ENCODE data around the gene UBR2.
"Not testable (repeated sequence)": the region's sequence is repeated elsewhere in the genome, so short reads cannot be mapped to it uniquely, and the experiment has no call there.

The UBR2 gene

GRCh38 chr6:42552380-42552779, 11.4 kb upstream of the UBR2 start:
- Histone ChIP-seq H3K4me1 (ENCODE audit: control insufficient read depth in 1 of 2, insufficient read depth in 2 of 2, low read length in 2 of 2) (peaks cover 16 to 23% of the 10 kb centered on the region in 2 donors), H3K36me3 (ENCODE audit: control insufficient read depth in 1 of 2, insufficient read depth in 2 of 2, low read length in 2 of 2) (no peaks in the 10 kb centered on the region), H3K27ac (ENCODE audit: low read depth, low read length) (no peak overlapping the region), H3K9ac (ENCODE audit: low read depth in 1 of 2, low read length in 2 of 2) (no peak overlapping the region), H3K9me3 (ENCODE audit: control insufficient read depth in 1 of 2, low read length in 2 of 2) (no peaks in the 10 kb centered on the region), H3K4me3 (ENCODE audit: low read depth in 1 of 2, low read length in 2 of 2) (no peak overlapping the region), H3K27me3 (ENCODE audit: control insufficient read depth in 1 of 2, insufficient read depth in 2 of 2, low read length in 2 of 2) (no peaks in the 10 kb centered on the region)

GRCh38 chr6:42555477-42556457, 8.1 kb upstream of the UBR2 start:
- Histone ChIP-seq H3K36me3 (ENCODE audit: control insufficient read depth in 1 of 2, insufficient read depth in 2 of 2, low read length in 2 of 2) (no peaks in the 10 kb centered on the region), H3K27me3 (ENCODE audit: control insufficient read depth in 1 of 2, insufficient read depth in 2 of 2, low read length in 2 of 2) (no peaks in the 10 kb centered on the region), H3K4me1 (ENCODE audit: control insufficient read depth in 1 of 2, insufficient read depth in 2 of 2, low read length in 2 of 2) (peaks cover 10 to 23% of the 10 kb centered on the region in 2 donors), H3K4me3 (ENCODE audit: low read depth in 1 of 2, low read length in 2 of 2) (peak overlapping the region in 1 of 2 donors; percentile 44), H3K27ac (ENCODE audit: low read depth, low read length) (peak overlapping the region; percentile 94), H3K9me3 (ENCODE audit: control insufficient read depth in 1 of 2, low read length in 2 of 2) (no peaks in the 10 kb centered on the region), H3K9ac (ENCODE audit: low read depth in 1 of 2, low read length in 2 of 2) (peak overlapping the region; percentile 49 to 61)

- Histone ChIP-seq H3K9me3 (ENCODE audit: control insufficient read depth in 1 of 2, low read length in 2 of 2) (no peaks in the 10 kb centered on the region), H3K4me3 (ENCODE audit: low read depth in 1 of 2, low read length in 2 of 2) (peak overlapping the region in 1 of 2 donors; percentile 44), H3K27ac (ENCODE audit: low read depth, low read length) (peak overlapping the region; percentile 94), H3K36me3 (ENCODE audit: control insufficient read depth in 1 of 2, insufficient read depth in 2 of 2, low read length in 2 of 2) (no peaks in the 10 kb centered on the region), H3K9ac (ENCODE audit: low read depth in 1 of 2, low read length in 2 of 2) (peak overlapping the region; percentile 49 to 61), H3K27me3 (ENCODE audit: control insufficient read depth in 1 of 2, insufficient read depth in 2 of 2, low read length in 2 of 2) (no peaks in the 10 kb centered on the region), H3K4me1 (ENCODE audit: control insufficient read depth in 1 of 2, insufficient read depth in 2 of 2, low read length in 2 of 2) (peaks cover 10 to 23% of the 10 kb centered on the region in 2 donors)
Observed at GRCh38 chr6:42556462-42556861, 7.4 kb upstream of the UBR2 start.

- H3K27ac ChIP-seq (ENCODE audit: low read depth, low read length); H3K4me3 ChIP-seq (ENCODE audit: low read depth in 1 of 2, low read length in 2 of 2); H3K9ac ChIP-seq (ENCODE audit: low read depth in 1 of 2, low read length in 2 of 2); H3K9me3 ChIP-seq (ENCODE audit: control insufficient read depth in 1 of 2, low read length in 2 of 2); H3K27me3 ChIP-seq (ENCODE audit: control insufficient read depth in 1 of 2, insufficient read depth in 2 of 2, low read length in 2 of 2); H3K36me3 ChIP-seq (ENCODE audit: control insufficient read depth in 1 of 2, insufficient read depth in 2 of 2, low read length in 2 of 2): not testable (repeated sequence)
- H3K4me1 ChIP-seq (ENCODE audit: control insufficient read depth in 1 of 2, insufficient read depth in 2 of 2, low read length in 2 of 2) = peaks cover 10 to 23% of the 10 kb centered on the region in 2 donors
Observed at GRCh38 chr6:42559276-42559675, 4.6 kb upstream of the UBR2 start.

GRCh38 chr6:42561986-42562385, 1.8 kb upstream of the UBR2 start:
- Histone ChIP-seq H3K9me3 (ENCODE audit: control insufficient read depth in 1 of 2, low read length in 2 of 2) (no peaks in the 10 kb centered on the region), H3K27me3 (ENCODE audit: control insufficient read depth in 1 of 2, insufficient read depth in 2 of 2, low read length in 2 of 2) (no peaks in the 10 kb centered on the region), H3K27ac (ENCODE audit: low read depth, low read length) (no peak overlapping the region), H3K4me1 (ENCODE audit: control insufficient read depth in 1 of 2, insufficient read depth in 2 of 2, low read length in 2 of 2) (peaks cover 7 to 22% of the 10 kb centered on the region in 2 donors), H3K36me3 (ENCODE audit: control insufficient read depth in 1 of 2, insufficient read depth in 2 of 2, low read length in 2 of 2) (no peaks in the 10 kb centered on the region), H3K4me3 (ENCODE audit: low read depth in 1 of 2, low read length in 2 of 2) (no peak overlapping the region), H3K9ac (ENCODE audit: low read depth in 1 of 2, low read length in 2 of 2) (no peak overlapping the region)

- no peaks in the 10 kb centered on the region for H3K36me3 ChIP-seq (ENCODE audit: control insufficient read depth in 1 of 2, insufficient read depth in 2 of 2, low read length in 2 of 2)
- no peak overlapping the region for H3K27ac ChIP-seq (ENCODE audit: low read depth, low read length)
- no peak overlapping the region for H3K9ac ChIP-seq (ENCODE audit: low read depth in 1 of 2, low read length in 2 of 2)
- peak overlapping the region in 1 of 2 donors; percentile 98 for H3K4me3 ChIP-seq (ENCODE audit: low read depth in 1 of 2, low read length in 2 of 2)
- H3K27me3 ChIP-seq (ENCODE audit: control insufficient read depth in 1 of 2, insufficient read depth in 2 of 2, low read length in 2 of 2) = no peaks in the 10 kb centered on the region
- H3K4me1 ChIP-seq (ENCODE audit: control insufficient read depth in 1 of 2, insufficient read depth in 2 of 2, low read length in 2 of 2) = peaks cover 9 to 13% of the 10 kb centered on the region in 2 donors
- H3K9me3 ChIP-seq (ENCODE audit: control insufficient read depth in 1 of 2, low read length in 2 of 2) = no peaks in the 10 kb centered on the region
Observed at GRCh38 chr6:42562788-42563405, 932 bp upstream of the UBR2 start.

- Histone ChIP-seq H3K36me3 (ENCODE audit: control insufficient read depth in 1 of 2, insufficient read depth in 2 of 2, low read length in 2 of 2) (no peaks in the 10 kb centered on the region), H3K9ac (ENCODE audit: low read depth in 1 of 2, low read length in 2 of 2) (peak overlapping the region; percentile 98 to 100), H3K4me1 (ENCODE audit: control insufficient read depth in 1 of 2, insufficient read depth in 2 of 2, low read length in 2 of 2) (peaks cover 14 to 16% of the 10 kb centered on the region in 2 donors), H3K9me3 (ENCODE audit: control insufficient read depth in 1 of 2, low read length in 2 of 2) (no peaks in the 10 kb centered on the region), H3K4me3 (ENCODE audit: low read depth in 1 of 2, low read length in 2 of 2) (peak overlapping the region; percentile 86 to 98), H3K27me3 (ENCODE audit: control insufficient read depth in 1 of 2, insufficient read depth in 2 of 2, low read length in 2 of 2) (no peaks in the 10 kb centered on the region), H3K27ac (ENCODE audit: low read depth, low read length) (peak overlapping the region; percentile 98)
Observed at GRCh38 chr6:42564506-42564825, 637 bp downstream of the UBR2 start.

GRCh38 chr6:42565823-42566613, 2.2 kb downstream of the UBR2 start:
- Histone ChIP-seq H3K27ac (ENCODE audit: low read depth, low read length) (peak overlapping the region; percentile 98), H3K9ac (ENCODE audit: low read depth in 1 of 2, low read length in 2 of 2) (peak overlapping the region; percentile 98 to 100), H3K9me3 (ENCODE audit: control insufficient read depth in 1 of 2, low read length in 2 of 2) (no peaks in the 10 kb centered on the region), H3K36me3 (ENCODE audit: control insufficient read depth in 1 of 2, insufficient read depth in 2 of 2, low read length in 2 of 2) (no peaks in the 10 kb centered on the region), H3K27me3 (ENCODE audit: control insufficient read depth in 1 of 2, insufficient read depth in 2 of 2, low read length in 2 of 2) (no peaks in the 10 kb centered on the region), H3K4me3 (ENCODE audit: low read depth in 1 of 2, low read length in 2 of 2) (peak overlapping the region; percentile 86 to 98), H3K4me1 (ENCODE audit: control insufficient read depth in 1 of 2, insufficient read depth in 2 of 2, low read length in 2 of 2) (peaks cover 16 to 21% of the 10 kb centered on the region in 2 donors)

GRCh38 chr6:42566614-42567208, 2.9 kb downstream of the UBR2 start:
- no peaks in the 10 kb centered on the region for H3K27me3 ChIP-seq (ENCODE audit: control insufficient read depth in 1 of 2, insufficient read depth in 2 of 2, low read length in 2 of 2)
- H3K4me3 ChIP-seq (ENCODE audit: low read depth in 1 of 2, low read length in 2 of 2) = peak overlapping the region in 1 of 2 donors; percentile 86
- H3K27ac ChIP-seq (ENCODE audit: low read depth, low read length) = no peak overlapping the region
- H3K4me1 ChIP-seq (ENCODE audit: control insufficient read depth in 1 of 2, insufficient read depth in 2 of 2, low read length in 2 of 2) = peaks cover 16 to 21% of the 10 kb centered on the region in 2 donors
- no peaks in the 10 kb centered on the region for H3K9me3 ChIP-seq (ENCODE audit: control insufficient read depth in 1 of 2, low read length in 2 of 2)
- no peak overlapping the region for H3K9ac ChIP-seq (ENCODE audit: low read depth in 1 of 2, low read length in 2 of 2)
- no peaks in the 10 kb centered on the region for H3K36me3 ChIP-seq (ENCODE audit: control insufficient read depth in 1 of 2, insufficient read depth in 2 of 2, low read length in 2 of 2)

All from duodenal mucosa (tissue), 2 donors.